HG03280 (cell line): ENCODE data around the gene CTH.
"Not testable (repeated sequence)": the region's sequence is repeated elsewhere in the genome, so short reads cannot be mapped to it uniquely, and the experiment has no call there.

Experiments
- ATAC-seq: cut with Tn5 transposase; IDR thresholded peaks from one replicate; pipeline ENCODE4 v1.9.1; 2021; ENCODE audit warnings: mild to moderate bottlenecking, moderate library complexity; ENCODE audit not compliant: unreplicated experiment

Gene CTH

GRCh38 chr1:70405780-70406416, 5.2 kb upstream of the CTH start:
- ATAC-seq = no peak

GRCh38 chr1:70409136-70409535, 1.9 kb upstream of the CTH start:
- ATAC-seq = no peak

- peak; percentile 1 for ATAC-seq
Measured at GRCh38 chr1:70411360-70411844, 334 bp downstream of the CTH start.

GRCh38 chr1:70415882-70416281, 4.8 kb downstream of the CTH start:
- no peak for ATAC-seq

GRCh38 chr1:70418973-70419734, 8.1 kb downstream of the CTH start:
- ATAC-seq = not testable (repeated sequence)

GRCh38 chr1:70420320-70420719, 9.3 kb downstream of the CTH start:
- no peak for ATAC-seq

GRCh38 chr1:70426154-70427131, 15.4 kb downstream of the CTH start:
- ATAC-seq = no peak

GRCh38 chr1:70427976-70428375, 16.9 kb downstream of the CTH start:
- ATAC-seq = no peak

- ATAC-seq = no peak
Measured at GRCh38 chr1:70429219-70429618, 18.2 kb downstream of the CTH start.

- no peak for ATAC-seq
Measured at GRCh38 chr1:70429757-70430156, 18.7 kb downstream of the CTH start.

GRCh38 chr1:70431317-70431716, 20.2 kb downstream of the CTH start:
- ATAC-seq = no peak

- no peak for ATAC-seq
Measured at GRCh38 chr1:70431874-70432273, 20.8 kb downstream of the CTH start.

- no peak for ATAC-seq
Measured at GRCh38 chr1:70434253-70434859, 23.3 kb downstream of the CTH start.

- no peak for ATAC-seq
Measured at GRCh38 chr1:70436622-70437251, 25.7 kb downstream of the CTH start.

- ATAC-seq = no peak
Measured at GRCh38 chr1:70438529-70438928, 27.5 kb downstream of the CTH start.

- ATAC-seq = no peak
Measured at GRCh38 chr1:70440642-70441391, 29.7 kb downstream of the CTH start.

GRCh38 chr1:70441392-70442035, 30.4 kb downstream of the CTH start:
- no peak for ATAC-seq

- no peak for ATAC-seq
Measured at GRCh38 chr1:70442490-70442889, 31.4 kb downstream of the CTH start.

- ATAC-seq = no peak
Measured at GRCh38 chr1:70443739-70444138, 32.7 kb downstream of the CTH start.
